HepG2 (cell line): ENCODE data around the gene MOB4. TPM values are rescaled to one million over a fixed set of nuclear protein-coding genes. Genes with fewer than 3 reads are reported as not detected.

Source experiments
- KDM5A ChIP-seq: fragments of 200-600 bp; sonication (generic); IDR thresholded peaks from 2 replicates; pipeline ENCODE4 v1.7.0; 2018; ENCODE audit warnings: antibody characterized with exemption, mild to moderate bottlenecking, low read length, borderline replicate concordance
- polyA plus RNA-seq, 8 experiments: library from polyadenylated mRNA; depleted of rRNA in 3 of 8; stranded (reverse) in 7 of 8; unstranded in 1 of 8; fragments of >200 nt; fragmentation: Illumina TruSeq in 4 of 8; extraction: Trizol in 4 of 8; gene quantifications; 2 replicates each; pipeline versions ENCODE4 v1.2.1 to v1.2.3, GENCODE V29; 2011 to 2016; ENCODE audit warnings: low read depth in 4 of 8, missing spikeins in 1 of 8, mixed read lengths in 1 of 8; ENCODE audit not compliant: insufficient read depth in 1 of 8
- total RNA-seq, 5 experiments: library from RNA; depleted of rRNA; stranded (reverse); fragments of >200 nt; fragmentation: Illumina TruSeq; extraction: Trizol; gene quantifications; 2 replicates each; pipeline ENCODE4 v1.2.3, GENCODE V29; 2016; ENCODE audit warnings: low read depth in 1 of 5
- TF ChIP-seq, protein P1 (sequence below): sonication (generic); formaldehyde crosslinking; IDR thresholded peaks from 2 replicates; pipeline ENCODE4 v1.5.1; 2020; ENCODE audit warnings: missing genetic modification reagents, mild to moderate bottlenecking, borderline replicate concordance
- TF ChIP-seq, protein P2 (sequence below): sonication (generic); formaldehyde crosslinking; IDR thresholded peaks from 2 replicates; pipeline ENCODE4 v1.8.1; 2023; ENCODE audit warnings: mild to moderate bottlenecking, missing genetic modification reagents
- TF ChIP-seq, protein P3 (sequence below): sonication (generic); formaldehyde crosslinking; IDR thresholded peaks from 2 replicates; pipeline ENCODE4 v1.4.0; 2020; ENCODE audit warnings: missing genetic modification reagents
- TF ChIP-seq, protein P4 (sequence below): sonication (generic); formaldehyde crosslinking; IDR thresholded peaks from 2 replicates; pipeline ENCODE4 v1.8.1; 2023; ENCODE audit warnings: mild to moderate bottlenecking, missing genetic modification reagents

The MOB4 gene
- total and polyA plus RNA-seq, 2 of the 13 experiments (the other 11 are each of a cell fraction or from before 2014, with no cell fraction given), result 35.7 to 38.6 TPM

DNA sequence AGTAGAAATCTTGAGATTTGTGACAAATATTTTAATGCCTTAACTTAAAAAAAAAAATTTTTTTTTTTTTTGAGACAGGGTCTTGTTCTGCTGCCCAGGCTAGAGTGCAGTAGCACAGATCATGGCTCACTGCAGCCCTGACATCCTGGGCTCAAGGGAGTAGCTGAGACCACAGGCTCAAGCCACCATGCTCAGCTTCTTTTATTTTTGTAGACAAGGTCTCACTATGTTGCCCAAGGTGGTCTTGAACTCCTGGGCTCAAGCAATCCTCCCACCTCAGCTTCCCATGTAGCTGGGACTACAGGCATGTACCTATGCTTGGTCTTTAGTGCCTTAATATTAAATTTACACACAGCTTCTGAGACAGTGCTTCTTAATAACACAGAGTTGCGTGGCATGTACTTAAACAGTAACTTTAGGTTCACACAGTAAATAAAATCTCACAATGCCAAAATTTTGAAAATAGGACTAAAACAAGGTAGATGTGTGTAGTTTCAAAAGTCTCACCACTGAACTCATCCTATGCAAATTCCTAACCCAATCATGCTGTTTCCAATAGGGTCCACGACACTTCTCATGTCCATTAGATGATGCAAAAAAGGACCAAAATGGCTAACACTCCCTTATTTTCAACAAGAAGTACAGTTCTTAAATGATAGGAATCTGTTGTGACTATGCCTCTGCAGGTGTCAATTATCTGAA is 20.3 kb upstream of the MOB4 start (continued):
- TF ChIP-seq, protein P1, sequence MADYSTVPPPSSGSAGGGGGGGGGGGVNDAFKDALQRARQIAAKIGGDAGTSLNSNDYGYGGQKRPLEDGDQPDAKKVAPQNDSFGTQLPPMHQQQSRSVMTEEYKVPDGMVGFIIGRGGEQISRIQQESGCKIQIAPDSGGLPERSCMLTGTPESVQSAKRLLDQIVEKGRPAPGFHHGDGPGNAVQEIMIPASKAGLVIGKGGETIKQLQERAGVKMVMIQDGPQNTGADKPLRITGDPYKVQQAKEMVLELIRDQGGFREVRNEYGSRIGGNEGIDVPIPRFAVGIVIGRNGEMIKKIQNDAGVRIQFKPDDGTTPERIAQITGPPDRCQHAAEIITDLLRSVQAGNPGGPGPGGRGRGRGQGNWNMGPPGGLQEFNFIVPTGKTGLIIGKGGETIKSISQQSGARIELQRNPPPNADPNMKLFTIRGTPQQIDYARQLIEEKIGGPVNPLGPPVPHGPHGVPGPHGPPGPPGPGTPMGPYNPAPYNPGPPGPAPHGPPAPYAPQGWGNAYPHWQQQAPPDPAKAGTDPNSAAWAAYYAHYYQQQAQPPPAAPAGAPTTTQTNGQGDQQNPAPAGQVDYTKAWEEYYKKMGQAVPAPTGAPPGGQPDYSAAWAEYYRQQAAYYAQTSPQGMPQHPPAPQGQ (CRISPR knock-in tag), result no peak
- TF ChIP-seq, protein P2, sequence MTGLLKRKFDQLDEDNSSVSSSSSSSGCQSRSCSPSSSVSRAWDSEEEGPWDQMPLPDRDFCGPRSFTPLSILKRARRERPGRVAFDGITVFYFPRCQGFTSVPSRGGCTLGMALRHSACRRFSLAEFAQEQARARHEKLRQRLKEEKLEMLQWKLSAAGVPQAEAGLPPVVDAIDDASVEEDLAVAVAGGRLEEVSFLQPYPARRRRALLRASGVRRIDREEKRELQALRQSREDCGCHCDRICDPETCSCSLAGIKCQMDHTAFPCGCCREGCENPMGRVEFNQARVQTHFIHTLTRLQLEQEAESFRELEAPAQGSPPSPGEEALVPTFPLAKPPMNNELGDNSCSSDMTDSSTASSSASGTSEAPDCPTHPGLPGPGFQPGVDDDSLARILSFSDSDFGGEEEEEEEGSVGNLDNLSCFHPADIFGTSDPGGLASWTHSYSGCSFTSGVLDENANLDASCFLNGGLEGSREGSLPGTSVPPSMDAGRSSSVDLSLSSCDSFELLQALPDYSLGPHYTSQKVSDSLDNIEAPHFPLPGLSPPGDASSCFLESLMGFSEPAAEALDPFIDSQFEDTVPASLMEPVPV, result no peak
- TF ChIP-seq, protein P3, sequence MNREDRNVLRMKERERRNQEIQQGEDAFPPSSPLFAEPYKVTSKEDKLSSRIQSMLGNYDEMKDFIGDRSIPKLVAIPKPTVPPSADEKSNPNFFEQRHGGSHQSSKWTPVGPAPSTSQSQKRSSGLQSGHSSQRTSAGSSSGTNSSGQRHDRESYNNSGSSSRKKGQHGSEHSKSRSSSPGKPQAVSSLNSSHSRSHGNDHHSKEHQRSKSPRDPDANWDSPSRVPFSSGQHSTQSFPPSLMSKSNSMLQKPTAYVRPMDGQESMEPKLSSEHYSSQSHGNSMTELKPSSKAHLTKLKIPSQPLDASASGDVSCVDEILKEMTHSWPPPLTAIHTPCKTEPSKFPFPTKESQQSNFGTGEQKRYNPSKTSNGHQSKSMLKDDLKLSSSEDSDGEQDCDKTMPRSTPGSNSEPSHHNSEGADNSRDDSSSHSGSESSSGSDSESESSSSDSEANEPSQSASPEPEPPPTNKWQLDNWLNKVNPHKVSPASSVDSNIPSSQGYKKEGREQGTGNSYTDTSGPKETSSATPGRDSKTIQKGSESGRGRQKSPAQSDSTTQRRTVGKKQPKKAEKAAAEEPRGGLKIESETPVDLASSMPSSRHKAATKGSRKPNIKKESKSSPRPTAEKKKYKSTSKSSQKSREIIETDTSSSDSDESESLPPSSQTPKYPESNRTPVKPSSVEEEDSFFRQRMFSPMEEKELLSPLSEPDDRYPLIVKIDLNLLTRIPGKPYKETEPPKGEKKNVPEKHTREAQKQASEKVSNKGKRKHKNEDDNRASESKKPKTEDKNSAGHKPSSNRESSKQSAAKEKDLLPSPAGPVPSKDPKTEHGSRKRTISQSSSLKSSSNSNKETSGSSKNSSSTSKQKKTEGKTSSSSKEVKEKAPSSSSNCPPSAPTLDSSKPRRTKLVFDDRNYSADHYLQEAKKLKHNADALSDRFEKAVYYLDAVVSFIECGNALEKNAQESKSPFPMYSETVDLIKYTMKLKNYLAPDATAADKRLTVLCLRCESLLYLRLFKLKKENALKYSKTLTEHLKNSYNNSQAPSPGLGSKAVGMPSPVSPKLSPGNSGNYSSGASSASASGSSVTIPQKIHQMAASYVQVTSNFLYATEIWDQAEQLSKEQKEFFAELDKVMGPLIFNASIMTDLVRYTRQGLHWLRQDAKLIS (CRISPR knock-in tag), result no peak
- TF ChIP-seq KDM5A, result no peak
- TF ChIP-seq, protein P4, sequence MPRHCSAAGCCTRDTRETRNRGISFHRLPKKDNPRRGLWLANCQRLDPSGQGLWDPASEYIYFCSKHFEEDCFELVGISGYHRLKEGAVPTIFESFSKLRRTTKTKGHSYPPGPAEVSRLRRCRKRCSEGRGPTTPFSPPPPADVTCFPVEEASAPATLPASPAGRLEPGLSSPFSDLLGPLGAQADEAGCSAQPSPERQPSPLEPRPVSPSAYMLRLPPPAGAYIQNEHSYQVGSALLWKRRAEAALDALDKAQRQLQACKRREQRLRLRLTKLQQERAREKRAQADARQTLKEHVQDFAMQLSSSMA (CRISPR knock-in tag), result no peak
